Measurements from ENCODE around the gene CYP2J2. TPM values are rescaled to one million over a fixed set of nuclear protein-coding genes. Genes with fewer than 3 reads are reported as not detected.

Gene CYP2J2
- total RNA-seq, 1 experiment from 2014 or later, result 1.1 TPM

DNA sequence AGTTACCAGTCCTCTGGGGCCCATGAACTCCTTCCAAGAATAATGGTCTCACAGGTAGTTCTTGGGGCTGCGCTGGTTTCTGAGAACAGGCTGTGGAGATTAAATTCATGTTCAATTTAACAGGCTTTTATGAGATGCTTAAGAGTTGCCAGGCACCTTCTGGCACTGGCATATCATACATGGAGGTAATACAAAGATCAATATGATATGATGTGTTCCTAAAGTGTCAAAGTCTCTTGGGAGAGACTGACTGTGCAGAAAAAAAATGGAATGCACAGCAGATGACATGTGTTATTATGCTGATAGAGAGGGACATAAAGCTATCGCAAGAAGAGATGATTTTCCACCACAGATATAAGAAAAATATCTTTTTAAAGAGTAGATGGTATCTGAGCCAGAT, 6.8 kb downstream of the CYP2J2 start:
- Histone ChIP-seq H3K27ac (ENCODE audit: low read depth, low read length) (no peak overlapping the region), H3K9ac (ENCODE audit: low read length) (no peak overlapping the region), H2AFZ (ENCODE audit: low read depth, low read length, poor library complexity, severe bottlenecking) (no peak overlapping the region), H4K20me1 (ENCODE audit: insufficient read depth) (no peaks in the 10 kb centered on the region), H3K9me3 (ENCODE audit: control insufficient read depth in 1 of 2, insufficient read depth in 1 of 2, low read depth in 1 of 2, low read length in 2 of 2) (peaks cover 0 to 10% of the 10 kb centered on the region in 2 experiments; a peak in 1 of 4 replicates), H3K4me3 (replicated peaks in 1 of 2; ENCODE audit: low read depth in 1 of 2, low read length in 2 of 2) (no peak overlapping the region), H3K4me1 (ENCODE audit: control insufficient read depth in 1 of 2, insufficient read depth in 2 of 2, low read length in 2 of 2) (no peaks in the 10 kb centered on the region), H3K79me2 (ENCODE audit: insufficient read depth, low read length) (no peaks in the 10 kb centered on the region), H3K27me3 (ENCODE audit: insufficient read depth, low read length) (no peaks in the 10 kb centered on the region), H3K36me3 (ENCODE audit: control insufficient read depth in 1 of 2, insufficient read depth in 2 of 2, low read length in 2 of 2) (no peaks in the 10 kb centered on the region), H3K4me2 (ENCODE audit: low read length) (no peak overlapping the region), H3K9me2 (ENCODE audit: insufficient read depth) (no peaks in the 10 kb centered on the region)
- TF ChIP-seq CEBPB (IDR thresholded peaks at IDR 0.05; ENCODE audit: low read depth), result no peak
- TF ChIP-seq, protein P1, sequence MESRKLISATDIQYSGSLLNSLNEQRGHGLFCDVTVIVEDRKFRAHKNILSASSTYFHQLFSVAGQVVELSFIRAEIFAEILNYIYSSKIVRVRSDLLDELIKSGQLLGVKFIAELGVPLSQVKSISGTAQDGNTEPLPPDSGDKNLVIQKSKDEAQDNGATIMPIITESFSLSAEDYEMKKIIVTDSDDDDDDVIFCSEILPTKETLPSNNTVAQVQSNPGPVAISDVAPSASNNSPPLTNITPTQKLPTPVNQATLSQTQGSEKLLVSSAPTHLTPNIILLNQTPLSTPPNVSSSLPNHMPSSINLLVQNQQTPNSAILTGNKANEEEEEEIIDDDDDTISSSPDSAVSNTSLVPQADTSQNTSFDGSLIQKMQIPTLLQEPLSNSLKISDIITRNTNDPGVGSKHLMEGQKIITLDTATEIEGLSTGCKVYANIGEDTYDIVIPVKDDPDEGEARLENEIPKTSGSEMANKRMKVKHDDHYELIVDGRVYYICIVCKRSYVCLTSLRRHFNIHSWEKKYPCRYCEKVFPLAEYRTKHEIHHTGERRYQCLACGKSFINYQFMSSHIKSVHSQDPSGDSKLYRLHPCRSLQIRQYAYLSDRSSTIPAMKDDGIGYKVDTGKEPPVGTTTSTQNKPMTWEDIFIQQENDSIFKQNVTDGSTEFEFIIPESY (IDR thresholded peaks at IDR 0.05; ENCODE audit: extremely low read depth, insufficient replicate concordance, low read length), result no peak
- TF ChIP-seq POLR2A (IDR thresholded peaks at IDR 0.05; ENCODE audit: borderline replicate concordance, extremely low read depth, insufficient read depth, insufficient read length), result no peak
- TF ChIP-seq JUND (IDR thresholded peaks at IDR 0.05), result no peak
- TF ChIP-seq SP1 (IDR thresholded peaks at IDR 0.05; ENCODE audit: low read depth), result no peak
- TF ChIP-seq POLR2AphosphoS5 (IDR thresholded peaks at IDR 0.05; ENCODE audit: low read depth, low read length), result no peak
- no peak for TF ChIP-seq YY1 (IDR thresholded peaks at IDR 0.05; ENCODE audit: extremely low read depth, insufficient replicate concordance, low read depth, low read length)
- TF ChIP-seq FOSL1 (IDR thresholded peaks at IDR 0.05; ENCODE audit: low read depth), result no peak
- TF ChIP-seq, protein P2, sequence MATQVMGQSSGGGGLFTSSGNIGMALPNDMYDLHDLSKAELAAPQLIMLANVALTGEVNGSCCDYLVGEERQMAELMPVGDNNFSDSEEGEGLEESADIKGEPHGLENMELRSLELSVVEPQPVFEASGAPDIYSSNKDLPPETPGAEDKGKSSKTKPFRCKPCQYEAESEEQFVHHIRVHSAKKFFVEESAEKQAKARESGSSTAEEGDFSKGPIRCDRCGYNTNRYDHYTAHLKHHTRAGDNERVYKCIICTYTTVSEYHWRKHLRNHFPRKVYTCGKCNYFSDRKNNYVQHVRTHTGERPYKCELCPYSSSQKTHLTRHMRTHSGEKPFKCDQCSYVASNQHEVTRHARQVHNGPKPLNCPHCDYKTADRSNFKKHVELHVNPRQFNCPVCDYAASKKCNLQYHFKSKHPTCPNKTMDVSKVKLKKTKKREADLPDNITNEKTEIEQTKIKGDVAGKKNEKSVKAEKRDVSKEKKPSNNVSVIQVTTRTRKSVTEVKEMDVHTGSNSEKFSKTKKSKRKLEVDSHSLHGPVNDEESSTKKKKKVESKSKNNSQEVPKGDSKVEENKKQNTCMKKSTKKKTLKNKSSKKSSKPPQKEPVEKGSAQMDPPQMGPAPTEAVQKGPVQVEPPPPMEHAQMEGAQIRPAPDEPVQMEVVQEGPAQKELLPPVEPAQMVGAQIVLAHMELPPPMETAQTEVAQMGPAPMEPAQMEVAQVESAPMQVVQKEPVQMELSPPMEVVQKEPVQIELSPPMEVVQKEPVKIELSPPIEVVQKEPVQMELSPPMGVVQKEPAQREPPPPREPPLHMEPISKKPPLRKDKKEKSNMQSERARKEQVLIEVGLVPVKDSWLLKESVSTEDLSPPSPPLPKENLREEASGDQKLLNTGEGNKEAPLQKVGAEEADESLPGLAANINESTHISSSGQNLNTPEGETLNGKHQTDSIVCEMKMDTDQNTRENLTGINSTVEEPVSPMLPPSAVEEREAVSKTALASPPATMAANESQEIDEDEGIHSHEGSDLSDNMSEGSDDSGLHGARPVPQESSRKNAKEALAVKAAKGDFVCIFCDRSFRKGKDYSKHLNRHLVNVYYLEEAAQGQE (IDR thresholded peaks at IDR 0.05; ENCODE audit: low read depth), result no peak
- TF ChIP-seq ELF1 (IDR thresholded peaks at IDR 0.05; ENCODE audit: borderline replicate concordance, low read depth), result no peak
- TF ChIP-seq SIN3A (IDR thresholded peaks at IDR 0.05; ENCODE audit: low read depth), result no peak
- TF ChIP-seq, protein P3, sequence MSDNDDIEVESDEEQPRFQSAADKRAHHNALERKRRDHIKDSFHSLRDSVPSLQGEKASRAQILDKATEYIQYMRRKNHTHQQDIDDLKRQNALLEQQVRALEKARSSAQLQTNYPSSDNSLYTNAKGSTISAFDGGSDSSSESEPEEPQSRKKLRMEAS (IDR thresholded peaks at IDR 0.05), result no peak
- no peak for TF ChIP-seq CBX3 (IDR thresholded peaks at IDR 0.05; ENCODE audit: low read depth)
- TF ChIP-seq EZH2 (IDR thresholded peaks at IDR 0.05), result no peak
- TF ChIP-seq, protein P4, sequence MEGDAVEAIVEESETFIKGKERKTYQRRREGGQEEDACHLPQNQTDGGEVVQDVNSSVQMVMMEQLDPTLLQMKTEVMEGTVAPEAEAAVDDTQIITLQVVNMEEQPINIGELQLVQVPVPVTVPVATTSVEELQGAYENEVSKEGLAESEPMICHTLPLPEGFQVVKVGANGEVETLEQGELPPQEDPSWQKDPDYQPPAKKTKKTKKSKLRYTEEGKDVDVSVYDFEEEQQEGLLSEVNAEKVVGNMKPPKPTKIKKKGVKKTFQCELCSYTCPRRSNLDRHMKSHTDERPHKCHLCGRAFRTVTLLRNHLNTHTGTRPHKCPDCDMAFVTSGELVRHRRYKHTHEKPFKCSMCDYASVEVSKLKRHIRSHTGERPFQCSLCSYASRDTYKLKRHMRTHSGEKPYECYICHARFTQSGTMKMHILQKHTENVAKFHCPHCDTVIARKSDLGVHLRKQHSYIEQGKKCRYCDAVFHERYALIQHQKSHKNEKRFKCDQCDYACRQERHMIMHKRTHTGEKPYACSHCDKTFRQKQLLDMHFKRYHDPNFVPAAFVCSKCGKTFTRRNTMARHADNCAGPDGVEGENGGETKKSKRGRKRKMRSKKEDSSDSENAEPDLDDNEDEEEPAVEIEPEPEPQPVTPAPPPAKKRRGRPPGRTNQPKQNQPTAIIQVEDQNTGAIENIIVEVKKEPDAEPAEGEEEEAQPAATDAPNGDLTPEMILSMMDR (IDR thresholded peaks at IDR 0.05 in 2 of 3, conservative IDR thresholded peaks at IDR 0.05 in 1 of 3; ENCODE audit: borderline replicate concordance in 1 of 3, insufficient read depth in 1 of 3, low read depth in 2 of 3, low read length in 2 of 3), result no peak
- TF ChIP-seq RAD21 (IDR thresholded peaks at IDR 0.05; ENCODE audit: low read depth), result no peak
- TF ChIP-seq TCF7L2 (IDR thresholded peaks at IDR 0.05; ENCODE audit: borderline replicate concordance, extremely low read depth, insufficient read depth, insufficient read length), result no peak
- TF ChIP-seq ZNF274 (IDR thresholded peaks at IDR 0.05; ENCODE audit: low read depth, low read length), result no peak
- no peak for TF ChIP-seq SRF (IDR thresholded peaks at IDR 0.05; ENCODE audit: low read depth)
- ATAC-seq, result no peak
- ChIA-PET POLR2A (no interaction called here), RAD21 (ENCODE audit: low non-redundant PET in 1 of 2, low total read pairs in 2 of 2, uncharacterized antibody in 2 of 2, unreplicated experiment in 2 of 2) (no interaction called here), CTCF (interaction anchor here (1.3 kb wide), 1 partner anchor 27 kb away, joined by 3 read pairs; no protein-coding TSS in a partner anchor)
- no peak for DNase-seq (ENCODE audit: low read depth, low spot score)
- intact Hi-C loops (cut with micrococcal nuclease), result no loop called here
- BruUV-seq (replicated peaks), result no TSS peak
